Mononuclear cell (primary cell): Measurements from ENCODE around the gene MED29. TPM values are rescaled to one million over a fixed set of nuclear protein-coding genes. Genes with fewer than 3 reads are reported as not detected.

Source experiments
- H3K27me3 ChIP-seq: 2 replicates; pipeline ENCODE4 v1.6.0; 2011; ENCODE audit warnings: low read length, control low read depth; ENCODE audit not compliant: insufficient read depth
- H3K4me1 ChIP-seq: 2 replicates; pipeline ENCODE4 v1.5.1; 2011; ENCODE audit warnings: mild to moderate bottlenecking, low read length, control low read depth; ENCODE audit not compliant: insufficient read depth
- H3K4me3 ChIP-seq: 2 replicates; pipeline ENCODE4 v1.5.1; 2011; ENCODE audit warnings: mild to moderate bottlenecking, low read length, moderate library complexity
- H3K9me3 ChIP-seq: 2 replicates; pipeline ENCODE4 v1.5.1; 2011; ENCODE audit warnings: low read depth, mild to moderate bottlenecking, control low read depth, low read length
- total RNA-seq: library from RNA; depleted of rRNA; stranded (reverse); fragments of >200 nt; gene quantifications from one replicate; pipeline ENCODE4 v1.2.3, GENCODE V29; 2012

Gene MED29
- total RNA-seq, 1 donor, result 21.9 TPM

DNA sequence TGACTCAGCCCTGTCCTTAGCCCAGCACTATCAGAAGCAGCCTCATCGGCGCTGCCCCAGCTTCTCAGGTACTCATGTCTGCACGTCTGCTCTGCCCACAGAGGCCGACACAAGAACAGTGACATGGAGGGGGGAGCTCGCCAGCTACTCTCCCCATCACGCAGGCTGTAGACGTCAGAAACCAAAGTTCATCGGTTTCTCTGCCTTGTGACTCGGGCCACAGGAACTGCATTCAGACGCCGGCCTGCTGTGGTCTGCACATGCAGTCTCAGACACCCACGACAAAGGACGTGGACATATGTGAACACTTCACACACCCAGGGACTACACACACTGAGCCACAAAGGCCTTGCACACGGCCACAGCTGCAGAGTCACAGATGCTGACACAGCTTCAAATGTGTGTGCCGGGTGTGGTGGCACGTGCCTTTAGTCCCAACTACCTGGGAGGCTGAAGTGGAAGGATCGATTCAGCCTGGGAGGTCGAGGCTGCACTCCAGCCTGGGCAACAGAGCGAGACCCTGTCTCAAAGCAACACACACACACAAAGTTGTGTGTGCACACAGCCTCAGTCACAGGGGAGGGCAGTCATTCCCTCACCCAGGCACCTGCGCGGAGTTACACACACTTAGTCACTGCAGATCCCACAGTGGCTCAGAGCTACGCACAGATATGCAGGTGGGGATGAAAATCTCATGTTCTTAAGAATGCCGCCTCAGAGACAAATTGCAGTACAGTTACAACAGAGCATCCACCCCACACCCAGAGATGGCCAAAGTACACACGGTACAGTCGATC, 10.6 kb downstream of the MED29 start:
- Histone ChIP-seq H3K9me3 (no peaks in the 10 kb centered on the region), H3K4me3 (no peak overlapping the region), H3K27me3 (no peaks in the 10 kb centered on the region), H3K4me1 (peaks cover 91% of the 10 kb centered on the region)

GRCh38 chr19:39402346-39403300, 11.4 kb downstream of the MED29 start:
- Histone ChIP-seq H3K4me1 (peaks cover 84% of the 10 kb centered on the region), H3K9me3 (no peaks in the 10 kb centered on the region), H3K27me3 (no peaks in the 10 kb centered on the region), H3K4me3 (peak overlapping the region; percentile 53)

GRCh38 chr19:39403331-39404312, 12.4 kb downstream of the MED29 start:
- Histone ChIP-seq H3K4me3 (peak overlapping the region; percentile 53), H3K9me3 (no peaks in the 10 kb centered on the region), H3K4me1 (peaks cover 78% of the 10 kb centered on the region), H3K27me3 (no peaks in the 10 kb centered on the region)

GRCh38 chr19:39405261-39405957, 14.2 kb downstream of the MED29 start:
- H3K27me3 ChIP-seq, result no peaks in the 10 kb centered on the region
- H3K4me3 ChIP-seq, result peak overlapping the region; percentile 100
- H3K4me1 ChIP-seq, result peaks cover 66% of the 10 kb centered on the region
- no peaks in the 10 kb centered on the region for H3K9me3 ChIP-seq

DNA sequence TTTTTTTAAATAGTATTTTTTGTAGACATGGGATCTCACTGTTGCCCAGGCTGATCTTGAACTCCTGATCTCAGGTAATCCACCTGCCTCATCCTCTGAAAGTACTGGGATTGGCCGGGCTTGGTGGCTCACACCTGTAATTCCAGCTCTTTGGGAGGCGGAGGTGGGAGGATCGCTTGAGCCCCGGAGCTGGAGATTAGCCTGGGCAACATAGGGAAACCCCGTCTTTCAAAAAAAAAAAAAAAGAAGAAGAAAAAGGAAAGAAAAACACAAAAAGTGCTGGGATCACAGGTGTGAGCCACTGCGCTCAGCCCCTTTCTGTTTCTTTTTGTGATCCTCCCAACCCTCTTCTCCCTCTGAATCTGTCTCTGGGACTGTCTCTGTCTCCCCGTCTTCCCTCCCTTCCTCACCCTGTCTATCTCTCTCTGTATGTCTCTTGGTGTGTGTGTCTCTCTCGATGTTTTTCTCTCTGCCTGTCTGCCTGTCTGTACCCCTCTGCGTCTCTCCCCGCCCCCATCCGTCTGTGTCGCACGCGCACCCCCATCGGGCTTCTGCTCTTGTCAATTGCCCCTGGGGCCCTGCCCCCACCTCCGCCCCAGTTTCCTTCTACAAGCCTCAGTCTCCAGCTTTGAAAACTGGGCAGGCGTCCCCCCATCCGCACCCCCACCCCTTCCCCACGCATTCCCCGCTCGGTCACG, 14.9 kb downstream of the MED29 start:
- no peaks in the 10 kb centered on the region for H3K27me3 ChIP-seq
- H3K9me3 ChIP-seq, result no peaks in the 10 kb centered on the region
- H3K4me1 ChIP-seq, result peaks cover 66% of the 10 kb centered on the region
- peak overlapping the region; percentile 100 for H3K4me3 ChIP-seq

- no peaks in the 10 kb centered on the region for H3K9me3 ChIP-seq
- no peaks in the 10 kb centered on the region for H3K27me3 ChIP-seq
- H3K4me1 ChIP-seq, result peaks cover 66% of the 10 kb centered on the region
- peak within 1 kb of the TSS; percentile 100 for H3K4me3 ChIP-seq
Measured at GRCh38 chr19:39406656-39407409, 15.7 kb downstream of the MED29 start, which contains the start of gene ZFP36. ZFP36 (plus strand) TSS chr19:39406847; CDS start chr19:39406905, 58 bp downstream.

- Histone ChIP-seq H3K9me3 (no peaks in the 10 kb centered on the region), H3K4me1 (peaks cover 62% of the 10 kb centered on the region), H3K27me3 (no peaks in the 10 kb centered on the region), H3K4me3 (peak overlapping the region; percentile 100)
Measured at GRCh38 chr19:39407410-39407659, 16.2 kb downstream of the MED29 start.

DNA sequence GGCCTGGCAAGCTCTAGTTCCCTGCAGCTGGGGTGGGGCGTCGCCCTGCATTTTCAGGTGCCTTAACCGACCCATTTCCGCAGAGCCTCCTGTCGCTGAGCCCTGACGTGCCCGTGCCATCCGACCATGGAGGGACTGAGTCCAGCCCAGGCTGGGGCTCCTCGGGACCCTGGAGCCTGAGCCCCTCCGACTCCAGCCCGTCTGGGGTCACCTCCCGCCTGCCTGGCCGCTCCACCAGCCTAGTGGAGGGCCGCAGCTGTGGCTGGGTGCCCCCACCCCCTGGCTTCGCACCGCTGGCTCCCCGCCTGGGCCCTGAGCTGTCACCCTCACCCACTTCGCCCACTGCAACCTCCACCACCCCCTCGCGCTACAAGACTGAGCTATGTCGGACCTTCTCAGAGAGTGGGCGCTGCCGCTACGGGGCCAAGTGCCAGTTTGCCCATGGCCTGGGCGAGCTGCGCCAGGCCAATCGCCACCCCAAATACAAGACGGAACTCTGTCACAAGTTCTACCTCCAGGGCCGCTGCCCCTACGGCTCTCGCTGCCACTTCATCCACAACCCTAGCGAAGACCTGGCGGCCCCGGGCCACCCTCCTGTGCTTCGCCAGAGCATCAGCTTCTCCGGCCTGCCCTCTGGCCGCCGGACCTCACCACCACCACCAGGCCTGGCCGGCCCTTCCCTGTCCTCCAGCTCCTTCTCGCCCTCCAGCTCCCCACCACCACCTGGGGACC, 16.6 kb downstream of the MED29 start:
- no peaks in the 10 kb centered on the region for H3K27me3 ChIP-seq
- peaks cover 57% of the 10 kb centered on the region for H3K4me1 ChIP-seq
- H3K9me3 ChIP-seq, result no peaks in the 10 kb centered on the region
- peak overlapping the region; percentile 100 for H3K4me3 ChIP-seq

GRCh38 chr19:39408392-39409207, 17.4 kb downstream of the MED29 start:
- H3K9me3 ChIP-seq, result no peaks in the 10 kb centered on the region
- peak overlapping the region; percentile 100 for H3K4me3 ChIP-seq
- H3K4me1 ChIP-seq, result peaks cover 52% of the 10 kb centered on the region
- H3K27me3 ChIP-seq, result no peaks in the 10 kb centered on the region

DNA sequence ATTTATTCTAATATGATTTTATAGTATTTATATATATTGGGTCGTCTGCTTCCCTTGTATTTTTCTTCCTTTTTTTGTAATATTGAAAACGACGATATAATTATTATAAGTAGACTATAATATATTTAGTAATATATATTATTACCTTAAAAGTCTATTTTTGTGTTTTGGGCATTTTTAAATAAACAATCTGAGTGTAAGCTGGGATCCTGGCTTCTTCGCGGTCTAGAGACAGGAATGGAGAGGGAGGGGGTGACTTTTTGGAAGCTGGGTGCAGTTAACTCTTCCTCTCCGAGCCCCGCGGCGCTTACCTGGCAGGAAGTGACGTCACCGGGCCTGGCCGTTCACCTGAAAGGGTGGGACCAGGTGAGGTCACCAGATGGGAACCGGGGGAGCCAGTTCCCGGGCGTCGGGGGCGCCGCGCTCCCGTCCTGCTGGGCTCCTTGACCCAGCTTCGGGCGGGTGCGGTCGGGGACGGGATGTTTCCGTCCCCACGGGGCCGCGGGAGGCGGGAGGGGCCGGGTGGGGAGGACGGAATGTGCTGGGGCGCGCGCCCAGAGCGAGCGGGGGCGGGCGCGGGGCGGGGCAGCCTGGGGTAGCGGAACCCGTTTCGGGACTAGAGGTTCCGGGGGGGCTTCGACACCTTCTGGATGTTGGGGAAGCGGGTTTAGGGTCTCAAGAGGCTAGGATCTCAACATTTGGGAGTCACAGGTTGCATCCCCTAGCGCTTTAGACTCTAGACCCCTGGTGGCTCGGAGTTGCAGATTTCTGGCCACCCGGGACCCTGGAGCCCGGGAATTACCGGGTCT, 18.2 kb downstream of the MED29 start:
- Histone ChIP-seq H3K4me3 (peak overlapping the region; percentile 100), H3K9me3 (no peaks in the 10 kb centered on the region), H3K4me1 (peaks cover 52% of the 10 kb centered on the region), H3K27me3 (no peaks in the 10 kb centered on the region)

DNA sequence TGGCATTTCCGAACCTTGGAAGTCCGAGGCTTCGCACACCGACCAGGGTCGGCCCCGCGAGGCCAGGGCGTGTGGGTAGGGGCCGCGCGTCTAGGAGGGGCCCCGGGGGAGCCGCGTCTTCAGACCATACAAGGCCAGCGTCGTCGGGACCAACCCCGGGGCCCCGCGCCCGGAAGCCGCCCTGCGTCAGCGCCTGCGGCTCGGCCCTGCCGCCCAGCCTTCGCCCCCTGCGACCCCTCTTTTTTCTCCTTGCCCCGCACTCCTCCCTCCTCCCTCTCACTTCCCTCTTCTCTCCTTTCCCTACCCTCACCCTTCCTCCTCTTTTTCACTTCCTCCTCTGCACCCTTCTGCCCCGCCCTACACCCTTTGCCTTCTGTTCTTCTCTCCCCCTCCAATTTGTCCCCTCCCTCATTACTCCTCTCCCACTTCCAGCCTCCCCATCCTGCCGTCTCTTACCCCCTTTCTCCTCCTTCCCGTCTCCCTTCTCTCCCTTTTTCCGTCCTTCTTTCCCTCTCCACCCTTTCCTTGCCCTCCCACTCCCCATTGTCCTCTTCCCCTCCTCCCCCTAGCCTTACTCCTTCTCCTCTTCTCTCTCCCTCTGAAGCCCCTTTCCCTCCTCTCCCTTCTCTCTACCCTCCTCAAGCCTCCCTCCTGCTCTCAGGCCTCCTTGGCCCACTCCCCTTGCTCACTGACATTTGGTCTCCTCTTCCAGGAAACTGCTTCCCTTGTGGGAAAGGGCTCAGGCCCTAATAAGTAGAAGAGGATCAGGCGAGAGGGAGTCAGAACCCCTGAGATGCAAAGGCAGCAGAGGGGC, 19.0 kb downstream of the MED29 start:
- Histone ChIP-seq H3K9me3 (no peaks in the 10 kb centered on the region), H3K27me3 (no peaks in the 10 kb centered on the region), H3K4me3 (peak overlapping the region; percentile 100), H3K4me1 (peaks cover 45% of the 10 kb centered on the region)
